IPS DF 19.7 (cell line): ENCODE results near the gene CEACAM6.
"Not testable (repeated sequence)": the region's sequence is repeated elsewhere in the genome, so short reads cannot be mapped to it uniquely, and the experiment has no call there.

Source experiments
- DNase-seq: peaks from one replicate; pipeline ENCODE4 v3.0.0-alpha.2; 2013; ENCODE audit warnings: low read depth, low spot score

The CEACAM6 gene

GRCh38 chr19:41755328-41755913 is at the start of gene CEACAM6:
Gene CEACAM6, plus strand, starts transcription at chr19:41755530. Its CDS starts 109 bp downstream, at chr19:41755639.
- DNase-seq, result no peak

GRCh38 chr19:41706741-41707501 is 48.4 kb upstream of the CEACAM6 start:
- DNase-seq, result peak; percentile 61

GRCh38 chr19:41707502-41707812 is 47.9 kb upstream of the CEACAM6 start:
- DNase-seq, result no peak

DNA sequence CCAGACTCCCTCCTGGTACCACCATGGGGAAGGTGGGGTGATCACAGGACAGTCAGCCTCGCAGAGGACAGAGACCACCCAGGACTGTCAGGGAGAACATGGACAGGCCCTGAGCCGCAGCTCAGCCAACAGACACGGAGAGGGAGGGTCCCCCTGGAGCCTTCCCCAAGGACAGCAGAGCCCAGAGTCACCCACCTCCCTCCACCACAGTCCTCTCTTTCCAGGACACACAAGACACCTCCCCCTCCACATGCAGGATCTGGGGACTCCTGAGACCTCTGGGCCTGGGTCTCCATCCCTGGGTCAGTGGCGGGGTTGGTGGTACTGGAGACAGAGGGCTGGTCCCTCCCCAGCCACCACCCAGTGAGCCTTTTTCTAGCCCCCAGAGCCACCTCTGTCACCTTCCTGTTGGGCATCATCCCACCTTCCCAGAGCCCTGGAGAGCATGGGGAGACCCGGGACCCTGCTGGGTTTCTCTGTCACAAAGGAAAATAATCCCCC is 47.4 kb upstream of the CEACAM6 start:
- no peak for DNase-seq

DNA sequence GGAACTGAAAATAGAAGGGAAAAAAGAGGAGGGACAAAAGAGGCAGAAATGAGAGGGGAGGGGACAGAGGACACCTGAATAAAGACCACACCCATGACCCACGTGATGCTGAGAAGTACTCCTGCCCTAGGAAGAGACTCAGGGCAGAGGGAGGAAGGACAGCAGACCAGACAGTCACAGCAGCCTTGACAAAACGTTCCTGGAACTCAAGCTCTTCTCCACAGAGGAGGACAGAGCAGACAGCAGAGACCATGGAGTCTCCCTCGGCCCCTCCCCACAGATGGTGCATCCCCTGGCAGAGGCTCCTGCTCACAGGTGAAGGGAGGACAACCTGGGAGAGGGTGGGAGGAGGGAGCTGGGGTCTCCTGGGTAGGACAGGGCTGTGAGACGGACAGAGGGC is 46.8 kb upstream of the CEACAM6 start, which contains the start of gene CEACAM5:
CEACAM5 (plus strand) TSS at position 146 of the 400 bp plus-strand sequence; CDS start at position 252, 106 bp downstream.
- DNase-seq, result no peak

DNA sequence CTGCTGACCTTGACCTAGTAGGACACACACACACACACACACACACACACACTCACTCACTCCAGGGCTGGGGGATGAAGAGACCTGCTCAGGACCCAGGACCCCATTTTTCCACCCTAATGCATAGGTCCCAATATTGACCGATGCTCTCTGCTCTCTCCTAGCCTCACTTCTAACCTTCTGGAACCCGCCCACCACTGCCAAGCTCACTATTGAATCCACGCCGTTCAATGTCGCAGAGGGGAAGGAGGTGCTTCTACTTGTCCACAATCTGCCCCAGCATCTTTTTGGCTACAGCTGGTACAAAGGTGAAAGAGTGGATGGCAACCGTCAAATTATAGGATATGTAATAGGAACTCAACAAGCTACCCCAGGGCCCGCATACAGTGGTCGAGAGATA is 45.8 kb upstream of the CEACAM6 start:
- DNase-seq, result not testable (repeated sequence)

GRCh38 chr19:41709951-41710645 is 45.2 kb upstream of the CEACAM6 start:
- DNase-seq, result no peak

- DNase-seq, result no peak
These were observed 43.7 kb upstream of the CEACAM6 start for GRCh38 chr19:41711376-41712261.

- DNase-seq, result no peak
These were observed 40.7 kb upstream of the CEACAM6 start for GRCh38 chr19:41714598-41714997.

DNA sequence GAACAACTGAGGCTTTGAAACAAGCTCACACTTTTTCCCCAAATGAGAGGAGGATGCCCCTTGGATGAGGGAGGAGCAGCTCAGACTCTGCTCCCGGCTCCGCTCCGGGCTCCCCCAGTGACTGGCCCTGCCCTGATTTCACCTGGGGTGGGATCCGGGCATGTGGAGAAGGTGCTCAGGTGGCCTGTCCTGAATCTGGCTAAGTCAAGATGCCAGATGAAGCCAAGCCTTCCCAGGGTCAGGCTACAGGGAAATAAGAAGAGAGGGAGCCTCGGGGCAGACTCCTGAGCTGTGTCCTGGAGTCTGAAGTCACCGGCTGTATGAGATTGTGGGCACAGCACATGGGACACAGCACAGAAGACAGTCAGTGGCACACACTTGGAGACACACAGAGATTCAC is 36.6 kb upstream of the CEACAM6 start:
- DNase-seq, result no peak

DNA sequence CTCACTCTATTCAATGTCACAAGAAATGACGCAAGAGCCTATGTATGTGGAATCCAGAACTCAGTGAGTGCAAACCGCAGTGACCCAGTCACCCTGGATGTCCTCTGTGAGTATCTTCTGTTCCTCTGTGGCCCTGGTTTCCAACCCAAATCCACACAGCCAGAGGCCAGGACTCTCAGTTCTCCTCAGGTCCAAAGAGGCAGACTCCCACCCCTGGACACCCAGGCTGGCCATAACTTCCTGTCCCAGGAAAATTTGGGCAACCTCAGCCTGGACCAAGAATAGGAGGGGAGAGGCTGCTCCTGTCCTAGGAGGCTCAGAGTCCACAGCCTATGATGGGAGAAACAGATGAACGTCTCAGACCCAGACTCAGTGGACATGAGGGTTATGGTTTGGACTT is 35.2 kb upstream of the CEACAM6 start:
- no peak for DNase-seq

GRCh38 chr19:41726493-41726892 is 28.8 kb upstream of the CEACAM6 start:
- no peak for DNase-seq

- DNase-seq, result no peak
These were observed 21.2 kb upstream of the CEACAM6 start for GRCh38 chr19:41734156-41734555.

- DNase-seq, result no peak
These were observed 20.7 kb upstream of the CEACAM6 start for GRCh38 chr19:41734585-41734984.

- DNase-seq, result no peak
These were observed 20.2 kb upstream of the CEACAM6 start for GRCh38 chr19:41735071-41735600.

DNA sequence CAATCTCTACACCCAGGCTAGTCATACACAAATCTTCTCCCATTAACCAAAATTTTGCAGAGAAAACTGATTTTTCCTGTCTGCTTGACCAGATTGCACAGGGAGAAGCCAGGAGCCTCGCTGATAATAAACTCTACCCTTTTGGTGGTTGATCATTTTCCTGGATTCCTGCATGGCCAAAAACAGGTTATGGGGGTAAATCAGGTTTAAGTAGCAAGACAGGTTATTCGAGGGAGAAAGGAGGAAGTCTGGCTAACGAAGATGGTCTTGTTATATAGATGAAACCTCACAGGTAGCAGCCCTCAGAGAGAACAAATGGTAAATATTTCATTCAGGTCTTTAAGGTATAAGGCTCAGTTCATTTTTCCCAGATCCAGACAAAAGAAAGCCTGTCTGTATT is 16.0 kb upstream of the CEACAM6 start:
- DNase-seq, result no peak

DNA sequence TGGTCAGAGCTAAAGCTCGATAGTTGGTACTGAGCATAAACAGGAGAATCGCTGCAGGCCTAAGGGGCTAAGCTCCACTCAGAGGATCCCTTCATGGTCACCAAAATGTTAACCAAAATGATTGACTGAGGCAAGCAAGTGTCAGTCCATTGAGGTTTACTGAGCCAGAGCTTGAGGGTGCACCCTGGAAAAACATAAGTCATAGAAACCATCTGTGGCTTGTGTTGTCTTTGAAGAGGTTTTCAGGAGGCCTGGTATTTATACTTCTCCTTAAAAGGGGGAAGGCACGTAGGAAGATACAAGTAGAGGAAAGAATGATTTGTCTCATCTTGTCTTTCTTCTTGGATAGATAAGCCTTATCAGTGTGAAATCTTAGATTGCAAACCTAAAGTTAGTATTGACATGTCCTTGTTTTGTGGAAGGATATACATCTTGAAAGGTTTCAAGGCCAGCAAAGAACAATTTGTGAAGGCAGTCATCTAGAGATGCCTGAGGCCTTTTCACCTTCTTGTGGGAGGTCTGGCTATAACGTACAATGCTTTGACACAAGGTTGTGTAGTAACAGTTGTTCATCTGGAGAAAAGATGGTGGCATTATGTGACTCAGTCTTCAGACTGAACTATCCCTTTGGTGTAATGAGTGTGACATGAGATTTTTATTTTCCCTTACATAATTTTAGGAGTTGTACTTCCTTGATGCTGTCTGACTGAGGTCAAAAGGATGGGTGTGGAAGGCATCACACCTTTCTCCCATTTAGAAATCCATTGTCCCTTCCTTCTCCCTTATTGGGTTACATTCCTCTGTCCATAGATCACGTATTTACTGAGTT is 14.7 kb upstream of the CEACAM6 start:
- DNase-seq, result no peak

- DNase-seq, result no peak
These were observed 14.1 kb upstream of the CEACAM6 start for GRCh38 chr19:41741244-41741554.

GRCh38 chr19:41744850-41745249 is 10.5 kb upstream of the CEACAM6 start:
- DNase-seq, result no peak

DNA sequence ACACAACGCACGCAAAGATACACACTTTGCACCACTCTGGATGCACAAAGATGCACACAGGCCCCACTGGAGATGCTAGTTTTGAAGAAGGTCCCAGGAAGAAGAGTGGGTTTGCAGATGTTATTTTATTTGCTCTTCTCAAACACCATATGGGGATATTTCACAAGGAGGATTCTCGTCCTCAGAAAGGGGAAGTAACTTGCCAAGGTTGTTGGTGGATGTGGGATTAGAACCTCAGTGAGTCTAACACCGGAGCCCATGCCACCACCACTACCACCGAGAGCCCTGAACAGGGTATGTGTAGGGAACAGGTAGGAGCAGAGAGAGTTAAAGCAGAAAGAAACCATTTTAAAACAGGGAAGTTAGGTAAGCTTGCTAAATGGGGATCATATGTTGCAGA is 9.6 kb upstream of the CEACAM6 start:
- DNase-seq, result no peak
